HG02588 (cell line): ENCODE results near the gene FANCE.

ENCODE experiments used
- ATAC-seq: cut with Tn5 transposase; IDR thresholded peaks from one replicate; pipeline ENCODE4 v1.9.1; 2021; ENCODE audit warnings: mild to moderate bottlenecking, moderate library complexity; ENCODE audit not compliant: unreplicated experiment

Gene FANCE

DNA sequence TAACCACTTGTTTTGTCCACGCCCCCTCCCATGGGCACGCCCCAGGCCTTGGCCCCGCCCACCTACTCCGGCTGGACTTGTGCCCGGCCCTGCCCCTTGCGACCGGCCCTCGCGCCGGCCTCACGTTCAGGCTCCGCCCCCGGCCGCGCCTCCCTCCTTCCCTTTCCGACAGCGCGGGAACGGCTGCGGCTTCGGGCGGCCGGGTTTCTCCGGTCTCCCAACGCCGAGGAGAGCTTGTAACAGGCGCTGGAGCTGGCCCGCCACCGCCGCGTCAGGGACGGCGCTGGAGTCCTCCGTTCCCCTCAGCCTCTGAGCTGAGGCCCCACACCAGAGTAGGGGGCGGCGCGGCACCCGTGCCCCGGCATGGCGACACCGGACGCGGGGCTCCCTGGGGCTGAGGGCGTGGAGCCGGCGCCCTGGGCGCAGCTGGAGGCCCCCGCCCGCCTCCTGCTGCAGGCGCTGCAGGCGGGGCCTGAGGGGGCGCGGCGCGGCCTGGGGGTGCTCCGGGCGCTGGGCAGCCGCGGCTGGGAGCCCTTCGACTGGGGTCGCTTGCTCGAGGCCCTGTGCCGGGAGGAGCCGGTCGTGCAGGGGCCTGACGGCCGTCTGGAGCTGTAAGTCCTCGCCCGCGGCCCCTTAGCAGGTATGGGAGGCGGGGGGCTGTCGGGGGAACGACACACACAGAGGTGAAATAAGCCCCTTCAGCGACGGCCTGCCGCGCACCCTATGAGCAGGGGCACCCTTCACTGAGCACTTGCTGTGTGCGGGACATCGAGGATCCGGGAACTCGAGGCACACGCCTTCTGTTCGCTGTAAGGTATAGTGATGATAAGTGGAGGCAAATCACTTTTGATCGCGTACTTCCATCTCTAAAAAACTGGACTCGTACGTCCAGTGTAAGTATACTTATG is at the start of gene FANCE:
FANCE (plus strand) TSS at position 156 of the 908 bp plus-strand sequence; CDS start at position 364, 208 bp downstream.
- ATAC-seq = peak; percentile 89

DNA sequence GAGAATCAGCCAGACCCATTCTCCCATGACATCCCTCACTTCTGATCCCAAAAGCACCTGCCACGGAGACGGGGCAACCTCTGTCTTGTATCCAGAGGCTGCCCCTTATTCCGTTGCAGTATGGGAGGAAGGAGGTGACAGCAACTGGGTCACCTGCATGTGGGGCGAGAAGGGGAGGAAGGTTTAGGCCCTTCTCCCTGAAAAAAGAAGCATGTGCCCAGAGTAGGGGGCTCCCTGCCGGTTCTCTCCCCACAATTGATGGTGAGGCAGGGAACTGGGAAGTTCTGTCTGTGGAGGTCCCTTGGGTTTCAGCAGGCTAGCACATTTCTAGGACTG is 49.3 kb upstream of the FANCE start:
- ATAC-seq = no peak

- ATAC-seq = no peak
Measured at GRCh38 chr6:35403544-35404442, 48.3 kb upstream of the FANCE start.

DNA sequence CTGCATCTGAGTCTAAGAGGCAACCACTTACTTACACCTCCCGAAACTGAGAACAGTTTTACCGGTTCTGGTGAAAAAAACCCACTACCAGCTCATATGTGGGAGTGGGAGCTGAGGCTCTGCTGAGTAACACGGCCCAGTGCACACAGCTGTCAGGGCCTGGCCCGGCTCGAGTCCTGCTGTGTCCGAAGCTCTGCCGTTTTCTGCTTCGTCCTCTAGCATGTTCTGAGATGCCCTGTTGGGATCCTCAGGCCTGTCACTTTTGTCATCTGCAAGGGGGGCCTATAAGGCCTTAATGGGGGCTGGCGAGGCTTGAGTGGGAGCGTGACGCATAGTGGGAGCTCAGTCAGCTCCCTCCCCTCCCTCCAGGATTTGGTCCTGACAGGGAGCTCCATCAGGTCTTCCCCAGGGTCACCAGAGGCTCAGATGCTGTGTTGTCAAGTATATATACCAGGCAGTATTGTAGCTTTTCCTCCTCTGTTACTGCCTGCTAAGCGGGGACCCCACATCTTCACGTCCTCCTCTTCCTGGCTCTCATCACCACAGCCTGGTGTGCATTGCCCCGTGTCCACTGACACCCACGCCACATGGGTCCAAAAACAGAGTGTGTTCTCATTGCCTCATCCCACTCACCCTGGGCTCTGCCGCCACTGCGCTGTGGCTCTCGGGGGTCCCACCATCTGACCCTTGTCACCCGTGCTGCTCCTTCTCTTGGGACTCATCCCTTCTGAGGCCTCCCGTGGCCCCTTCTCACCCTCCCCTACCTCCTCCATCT is 45.2 kb upstream of the FANCE start:
- no peak for ATAC-seq

DNA sequence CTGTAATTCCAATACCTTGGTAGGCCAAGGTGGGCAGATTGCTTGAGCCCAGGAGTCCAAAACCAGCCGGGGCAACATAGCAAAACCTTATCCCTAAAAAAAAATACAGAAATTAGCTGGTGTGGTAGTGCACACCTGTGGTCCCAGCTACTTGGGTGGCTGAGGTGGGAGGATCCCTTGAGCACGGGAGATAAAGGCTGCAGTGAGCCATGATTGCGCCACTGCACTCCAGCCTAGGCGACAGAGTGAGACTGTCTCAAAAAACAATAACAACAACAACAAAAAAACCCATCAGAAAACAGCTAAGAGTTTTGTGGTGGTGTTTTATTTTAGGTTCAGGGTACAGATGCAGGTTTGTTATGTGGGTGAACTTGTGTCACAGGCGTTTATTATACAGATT is 42.9 kb upstream of the FANCE start:
- no peak for ATAC-seq

- no peak for ATAC-seq
Measured at GRCh38 chr6:35410131-35410530, 42.0 kb upstream of the FANCE start.

DNA sequence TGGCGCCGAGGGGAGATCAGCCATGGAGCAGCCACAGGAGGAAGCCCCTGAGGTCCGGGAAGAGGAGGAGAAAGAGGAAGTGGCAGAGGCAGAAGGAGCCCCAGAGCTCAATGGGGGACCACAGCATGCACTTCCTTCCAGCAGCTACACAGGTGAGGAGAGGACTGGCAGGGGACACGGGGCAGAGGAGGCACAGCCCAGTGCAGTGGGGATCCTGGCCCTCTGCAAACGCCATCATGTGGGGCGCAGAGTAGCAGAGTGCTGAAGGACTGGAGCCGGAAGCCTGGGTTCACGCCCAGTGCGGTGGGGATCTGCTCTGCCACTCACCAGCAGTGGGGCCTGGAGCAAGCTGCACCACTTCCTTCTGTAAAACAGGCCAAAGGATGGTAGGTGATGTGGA is 41.1 kb upstream of the FANCE start:
- ATAC-seq = no peak

- no peak for ATAC-seq
Measured at GRCh38 chr6:35412102-35412501, 40.0 kb upstream of the FANCE start.

GRCh38 chr6:35413911-35414310 is 38.2 kb upstream of the FANCE start:
- ATAC-seq = no peak

GRCh38 chr6:35415065-35415891 is 36.9 kb upstream of the FANCE start:
- no peak for ATAC-seq

- ATAC-seq = no peak
Measured at GRCh38 chr6:35417979-35418661, 34.0 kb upstream of the FANCE start.

DNA sequence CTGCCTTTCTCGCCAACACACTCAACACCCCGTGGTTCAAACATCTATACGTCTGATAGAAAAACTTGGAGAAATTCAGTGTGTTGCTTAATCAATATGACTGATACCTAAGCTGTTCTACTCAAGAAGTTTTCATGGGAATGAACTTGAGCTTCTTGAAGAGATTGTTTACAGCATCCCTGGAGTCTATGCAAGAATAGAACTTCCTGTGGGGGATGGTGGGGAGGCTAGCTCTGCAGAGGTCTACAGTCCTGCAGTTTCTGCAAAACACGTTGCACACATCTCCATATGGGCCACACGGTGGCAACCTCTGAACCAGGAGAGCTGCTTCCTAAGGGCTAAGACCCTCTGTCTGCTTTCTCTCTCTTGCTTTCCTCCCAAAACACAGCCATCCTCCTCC is 32.7 kb upstream of the FANCE start:
- no peak for ATAC-seq

DNA sequence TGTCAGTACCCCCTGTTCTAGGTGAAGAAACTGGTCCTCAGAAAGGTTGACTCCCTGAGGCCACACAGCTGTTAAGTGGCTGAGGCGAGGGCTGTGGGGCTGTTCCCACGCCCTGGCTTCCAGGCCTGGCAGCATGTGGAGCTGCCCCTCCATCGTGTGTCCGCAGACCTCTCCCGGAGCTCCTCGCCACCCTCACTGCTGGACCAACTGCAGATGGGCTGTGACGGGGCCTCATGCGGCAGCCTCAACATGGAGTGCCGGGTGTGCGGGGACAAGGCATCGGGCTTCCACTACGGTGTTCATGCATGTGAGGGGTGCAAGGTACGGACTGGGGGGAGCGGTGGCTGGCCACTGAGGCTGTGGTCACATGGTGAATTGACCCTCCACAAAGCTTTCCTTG is 32.2 kb upstream of the FANCE start:
- ATAC-seq = no peak

- no peak for ATAC-seq
Measured at GRCh38 chr6:35425284-35425683, 26.9 kb upstream of the FANCE start.

- ATAC-seq = no peak
Measured at GRCh38 chr6:35426074-35426473, 26.1 kb upstream of the FANCE start.

- ATAC-seq = no peak
Measured at GRCh38 chr6:35427435-35427834, 24.7 kb upstream of the FANCE start.

GRCh38 chr6:35427851-35428321 is 24.3 kb upstream of the FANCE start:
- ATAC-seq = no peak

- ATAC-seq = no peak
Measured at GRCh38 chr6:35428421-35429149, 23.6 kb upstream of the FANCE start.

DNA sequence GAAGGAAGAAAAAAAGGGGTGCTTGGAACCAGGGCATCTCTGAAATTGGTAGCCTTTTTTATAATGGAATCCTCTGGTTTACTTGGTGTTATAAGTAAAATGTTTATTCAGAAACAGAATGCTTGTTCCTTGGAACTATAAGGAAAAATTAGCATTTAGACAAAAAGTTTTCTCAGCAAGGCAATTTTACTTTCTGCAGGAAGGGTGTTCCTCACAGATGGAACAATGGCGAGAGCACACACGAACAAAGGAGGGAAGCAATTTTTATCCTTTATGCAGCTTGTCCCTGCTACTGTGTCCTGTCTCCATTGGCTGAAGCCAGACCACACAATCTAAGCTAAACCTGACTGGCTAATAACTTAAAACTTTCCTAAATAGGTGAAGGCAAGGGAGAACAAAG is 22.7 kb upstream of the FANCE start:
- no peak for ATAC-seq
